ENCODE data around the gene EPHA2. TPM values are rescaled to one million over a fixed set of nuclear protein-coding genes. Genes with fewer than 3 reads are reported as not detected.

Gene EPHA2
- polyA plus RNA-seq, 1 of the 3 experiments (the other 2 are of a cell fraction): 126 TPM

- Histone ChIP-seq H3K4me1 (ENCODE audit: control insufficient read depth in 1 of 2, insufficient read depth in 2 of 2, low read depth in 1 of 2, low read length in 1 of 2) (peaks cover 10% of the 10 kb centered on the region in 2 experiments; a peak in 2 of 4 replicates), H3K9ac (no peak overlapping the region), H3K79me2 (ENCODE audit: insufficient read depth) (peaks cover 15% of the 10 kb centered on the region; the same call in 1 of the 2 replicates), H3K4me2 (no peak overlapping the region), H3F3A (replicated peaks; ENCODE audit: insufficient read depth) (peaks cover 27% of the 10 kb centered on the region), H4K20me1 (ENCODE audit: insufficient read depth) (peaks cover 5% of the 10 kb centered on the region; the same call in 1 of the 2 replicates), H3K27me3 (ENCODE audit: insufficient read depth) (no peaks in the 10 kb centered on the region), H2AFZ (ENCODE audit: low read depth) (no peak overlapping the region), H3K36me3 (replicated peaks in 1 of 2; ENCODE audit: control insufficient read depth in 1 of 2, insufficient read depth in 2 of 2, low read length in 1 of 2) (peaks cover 45 to 82% of the 10 kb centered on the region in 2 experiments), H3K27ac (ENCODE audit: low read depth in 2 of 2, low read length in 1 of 2) (no peak overlapping the region), H3K4me3 (ENCODE audit: low read depth in 2 of 2, low read length in 1 of 2) (no peak overlapping the region), H3K9me3 (no peaks in the 10 kb centered on the region), H3K9me2 (no peaks in the 10 kb centered on the region)
- ChIA-PET POLR2A (no interaction called here), CTCF (interaction anchor here (0.7 to 2.2 kb wide), 4 partner anchors 44 to 599 kb away, joined by 3 to 8 read pairs (median 4); no protein-coding TSS in a partner anchor)
- 95% methylated on average over 8 of the region's 12 CpGs for WGBS (ENCODE audit: low lambda C conversion rate)
- DNase-seq: no peak
- TF ChIP-seq ELF1 (IDR thresholded peaks at IDR 0.05): no peak
- no peak for TF ChIP-seq GABPA (IDR thresholded peaks at IDR 0.05; ENCODE audit: low read depth)
- TF ChIP-seq SMC3 (IDR thresholded peaks at IDR 0.05; ENCODE audit: low read depth, low read length): no peak
- no peak for TF ChIP-seq JUND (IDR thresholded peaks at IDR 0.05)
- TF ChIP-seq FOXM1 (IDR thresholded peaks at IDR 0.05; ENCODE audit: low read depth): no peak
- TF ChIP-seq TEAD4 (IDR thresholded peaks at IDR 0.05; ENCODE audit: borderline replicate concordance, insufficient read depth): no peak
- TF ChIP-seq ZBTB33 (IDR thresholded peaks at IDR 0.05; ENCODE audit: borderline replicate concordance, low read depth): no peak
- TF ChIP-seq REST (IDR thresholded peaks at IDR 0.05; ENCODE audit: low read depth, low read length): no peak
- TF ChIP-seq SIN3A (IDR thresholded peaks at IDR 0.05; ENCODE audit: borderline replicate concordance, low read depth, low read length): no peak
- TF ChIP-seq GATA2 (CRISPR knock-in tag; IDR thresholded peaks at IDR 0.05): no peak
- TF ChIP-seq FOSL2 (IDR thresholded peaks at IDR 0.05; ENCODE audit: borderline replicate concordance, low read depth): no peak
- TF ChIP-seq YY1 (IDR thresholded peaks at IDR 0.05; ENCODE audit: low read depth): no peak
- TF ChIP-seq RFX5 (IDR thresholded peaks at IDR 0.05; ENCODE audit: low read length): no peak
- no peak for TF ChIP-seq USF2 (IDR thresholded peaks at IDR 0.05; ENCODE audit: borderline replicate concordance, low read depth, low read length)
- no peak for TF ChIP-seq FOXJ3 (CRISPR knock-in tag; IDR thresholded peaks at IDR 0.05)
- no peak for TF ChIP-seq NRF1 (IDR thresholded peaks at IDR 0.05; ENCODE audit: low read depth, low read length)
Observed at GRCh38 chr1:16126743-16127515, 28.9 kb downstream of the EPHA2 start.
